ENCODE results near the gene FEN1. TPM values are rescaled to one million over a fixed set of nuclear protein-coding genes. Genes with fewer than 3 reads are reported as not detected.

The FEN1 gene
- total RNA-seq, 2 donors from 2014 or later, result 80.5 to 104 TPM

DNA sequence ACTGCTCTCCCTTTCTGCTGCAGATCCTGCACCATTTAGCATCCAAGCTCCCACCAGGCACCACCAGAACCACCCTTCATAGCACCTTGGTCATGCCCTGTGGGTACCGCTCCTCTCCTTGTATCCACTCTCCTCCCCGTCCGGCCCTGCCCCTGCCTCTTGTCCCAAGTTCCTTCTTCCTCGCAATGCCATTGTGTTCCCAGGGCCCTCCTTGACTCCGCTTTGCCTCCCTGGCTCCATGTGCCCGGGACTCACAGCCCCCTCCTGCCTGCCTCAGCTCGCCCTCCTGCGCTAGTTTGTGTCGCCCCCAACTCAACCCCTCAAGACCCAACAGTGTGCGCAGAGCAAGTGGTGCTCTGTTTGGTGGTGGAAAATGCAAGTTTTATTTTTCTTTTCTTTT, 46.2 kb downstream of the FEN1 start:
- no peak for DNase-seq (ENCODE audit: low spot score in 2 of 2)
- Mint-ChIP-seq H3K27ac (peak overlapping the region in 1 of 2 donors; percentile 39), H3K9me3 (peaks cover 0 to 2% of the 10 kb centered on the region in 2 donors), H3K36me3 (peaks cover 0 to 13% of the 10 kb centered on the region in 2 donors)
- ATAC-seq, result no peak

DNA sequence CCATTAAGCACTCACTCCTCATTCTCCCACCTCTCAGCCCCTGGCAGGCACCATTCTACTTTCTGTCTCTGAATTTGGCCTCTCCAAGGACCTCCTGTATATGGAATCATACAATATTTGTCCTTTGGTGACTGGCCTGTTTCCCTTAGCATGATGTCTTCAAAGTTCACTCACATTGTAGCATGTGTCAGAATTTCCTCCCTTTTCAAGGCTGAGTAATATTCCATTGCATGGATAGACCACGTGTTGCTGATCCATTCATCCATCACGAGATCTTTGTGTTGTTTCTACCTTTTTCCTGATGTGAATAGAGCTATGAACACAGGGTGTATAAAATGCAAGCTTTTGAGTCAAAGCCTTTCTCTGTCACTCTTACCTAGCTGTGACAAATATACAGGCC, 47.0 kb downstream of the FEN1 start:
- no peak overlapping the region for H3K27ac Mint-ChIP-seq
- H3K36me3 Mint-ChIP-seq, result peaks cover 0 to 10% of the 10 kb centered on the region in 2 donors
- peak in 1 of 2 donors; percentile 70 for ATAC-seq

GRCh38 chr11:61840371-61840770, 47.7 kb downstream of the FEN1 start:
- Mint-ChIP-seq H3K9me3 (no peaks in the 10 kb centered on the region), H3K27ac (no peak overlapping the region), H3K36me3 (peaks cover 0 to 10% of the 10 kb centered on the region in 2 donors)
- ATAC-seq (no peak), DNase-seq (ENCODE audit: low spot score in 2 of 2) (no peak)

More for the DNA sequence above, 47.0 kb downstream of the FEN1 start:
- no peaks in the 10 kb centered on the region for H3K9me3 Mint-ChIP-seq
- DNase-seq (ENCODE audit: low spot score in 2 of 2), result no peak

GRCh38 chr11:61841636-61842527, 49.2 kb downstream of the FEN1 start:
- DNase-seq (ENCODE audit: low spot score in 2 of 2), result no peak
- H3K9me3 Mint-ChIP-seq, result no peaks in the 10 kb centered on the region
- peaks cover 0 to 10% of the 10 kb centered on the region in 2 donors for H3K36me3 Mint-ChIP-seq
- ATAC-seq, result no peak
- no peak overlapping the region for H3K27ac Mint-ChIP-seq

DNA sequence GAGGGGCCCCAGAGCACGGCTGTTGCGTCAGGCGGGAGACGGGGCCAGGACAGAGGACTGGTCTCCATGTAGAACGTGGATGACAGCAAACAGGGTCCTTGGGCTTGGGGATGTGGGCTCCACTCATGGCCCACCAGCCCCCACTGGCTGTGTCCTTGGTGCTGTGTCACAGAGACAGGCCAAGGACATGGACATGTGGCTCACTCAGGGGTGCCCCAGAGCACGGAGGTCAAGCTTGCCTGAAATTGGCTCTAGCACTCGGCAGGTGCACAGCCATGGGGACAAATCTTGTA, 49.8 kb downstream of the FEN1 start:
- ATAC-seq (no peak), DNase-seq (ENCODE audit: low spot score in 2 of 2) (no peak)
- Mint-ChIP-seq H3K36me3 (peaks cover 0 to 10% of the 10 kb centered on the region in 2 donors), H3K27ac (no peak overlapping the region), H3K9me3 (no peaks in the 10 kb centered on the region)

GRCh38 chr11:61844909-61845565, 52.3 kb downstream of the FEN1 start:
- ATAC-seq, result no peak

DNA sequence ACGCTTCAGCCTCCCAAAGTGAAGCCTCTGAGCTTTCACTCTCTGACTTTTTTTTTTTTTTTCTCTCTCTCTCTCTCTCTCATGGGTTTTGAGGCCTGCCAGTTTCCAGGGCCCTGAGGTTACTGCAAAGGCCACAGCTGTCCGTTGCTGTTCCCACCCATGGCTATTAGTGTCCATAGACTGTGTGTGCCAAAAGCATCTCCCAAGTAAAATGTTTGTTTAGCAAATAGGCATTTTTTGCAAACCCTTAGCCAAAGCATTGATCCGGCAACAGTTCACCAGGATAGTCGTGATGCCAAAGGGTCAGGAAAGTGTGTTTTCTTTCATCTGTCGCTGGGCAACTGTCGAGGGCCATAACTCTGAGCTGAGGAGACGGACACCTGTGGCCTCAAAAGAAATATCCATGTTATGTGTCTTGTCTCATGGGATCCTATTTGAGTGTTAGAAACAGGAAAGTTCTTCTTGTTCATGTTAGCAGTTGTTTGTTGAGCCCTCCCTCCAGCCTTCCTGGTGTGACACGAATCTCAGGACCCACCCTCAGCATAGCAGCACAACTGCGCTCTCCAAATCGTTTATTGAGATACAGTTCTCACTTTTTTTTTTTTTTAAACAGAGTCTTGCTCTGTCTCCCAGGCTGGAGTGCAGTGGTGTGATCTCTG, 53.8 kb downstream of the FEN1 start:
- Mint-ChIP-seq H3K9me3 (no peaks in the 10 kb centered on the region), H3K36me3 (peaks cover 0 to 4% of the 10 kb centered on the region in 2 donors), H3K27ac (no peak overlapping the region)
- no peak for ATAC-seq
- DNase-seq (ENCODE audit: low spot score in 2 of 2), result no peak

More at GRCh38 chr11:61844909-61845565, 52.3 kb downstream of the FEN1 start:
- peak overlapping the region in 1 of 2 donors; percentile 50 for H3K27ac Mint-ChIP-seq
- peaks cover 0 to 10% of the 10 kb centered on the region in 2 donors for H3K36me3 Mint-ChIP-seq
- DNase-seq (ENCODE audit: low spot score in 2 of 2), result no peak
- no peaks in the 10 kb centered on the region for H3K9me3 Mint-ChIP-seq

Other genes with a start within 250 kb of the FEN1 start
- gene SYT7, start 211.8 kb upstream of the FEN1 start, total RNA-seq, result not detected
- under 1 TPM in 1 of 2 donors, not detected in 1; 0.19 TPM for gene DAGLA, start 112.5 kb upstream of the FEN1 start, total RNA-seq
- gene MYRF, start 40.3 kb upstream of the FEN1 start, total RNA-seq, result 1 to 10 TPM in 1 of 2 donors, under 1 TPM in 1; 0.93 to 1.6 TPM
- gene TMEM258, start 312 bp upstream of the FEN1 start, total RNA-seq, result 100 to 1,000 TPM; 145 to 153 TPM
- gene FADS1, start 24.1 kb downstream of the FEN1 start, total RNA-seq, result 10 to 100 TPM; 16.1 to 28.9 TPM
- 10 to 100 TPM; 42.6 to 55.1 TPM for gene FADS2, start 35.4 kb downstream of the FEN1 start, total RNA-seq
- 10 to 100 TPM in 1 of 2 donors, 1 to 10 TPM in 1; 8.8 to 11.4 TPM for gene FADS3, start 98.6 kb downstream of the FEN1 start, total RNA-seq
- gene RAB3IL1, start 124.7 kb downstream of the FEN1 start, total RNA-seq, result under 1 TPM in 1 of 2 donors, not detected in 1; 0.33 TPM
- under 1 TPM; 0.18 to 0.58 TPM for gene BEST1, start 157.4 kb downstream of the FEN1 start, total RNA-seq
- 1,000 to 10,000 TPM; 1,006 to 1,113 TPM for gene FTH1, start 174.7 kb downstream of the FEN1 start, total RNA-seq

All from activated naive CD4-positive, alpha-beta T cell treated with anti-CD3 and anti-CD28 coated beads, Interleukin-2, amount 50 U/mL, for 72 hours (primary cell).